GM18870 (cell line): Measurements from ENCODE around the gene SLC35G1.

ENCODE experiments used
- ATAC-seq: cut with Tn5 transposase; IDR thresholded peaks from one replicate; pipeline ENCODE4 v1.9.1; 2021; ENCODE audit warnings: moderate library complexity; ENCODE audit not compliant: unreplicated experiment

Gene SLC35G1, protein sequence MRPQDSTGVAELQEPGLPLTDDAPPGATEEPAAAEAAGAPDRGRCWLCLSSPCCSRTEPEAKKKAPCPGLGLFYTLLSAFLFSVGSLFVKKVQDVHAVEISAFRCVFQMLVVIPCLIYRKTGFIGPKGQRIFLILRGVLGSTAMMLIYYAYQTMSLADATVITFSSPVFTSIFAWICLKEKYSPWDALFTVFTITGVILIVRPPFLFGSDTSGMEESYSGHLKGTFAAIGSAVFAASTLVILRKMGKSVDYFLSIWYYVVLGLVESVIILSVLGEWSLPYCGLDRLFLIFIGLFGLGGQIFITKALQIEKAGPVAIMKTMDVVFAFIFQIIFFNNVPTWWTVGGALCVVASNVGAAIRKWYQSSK

DNA sequence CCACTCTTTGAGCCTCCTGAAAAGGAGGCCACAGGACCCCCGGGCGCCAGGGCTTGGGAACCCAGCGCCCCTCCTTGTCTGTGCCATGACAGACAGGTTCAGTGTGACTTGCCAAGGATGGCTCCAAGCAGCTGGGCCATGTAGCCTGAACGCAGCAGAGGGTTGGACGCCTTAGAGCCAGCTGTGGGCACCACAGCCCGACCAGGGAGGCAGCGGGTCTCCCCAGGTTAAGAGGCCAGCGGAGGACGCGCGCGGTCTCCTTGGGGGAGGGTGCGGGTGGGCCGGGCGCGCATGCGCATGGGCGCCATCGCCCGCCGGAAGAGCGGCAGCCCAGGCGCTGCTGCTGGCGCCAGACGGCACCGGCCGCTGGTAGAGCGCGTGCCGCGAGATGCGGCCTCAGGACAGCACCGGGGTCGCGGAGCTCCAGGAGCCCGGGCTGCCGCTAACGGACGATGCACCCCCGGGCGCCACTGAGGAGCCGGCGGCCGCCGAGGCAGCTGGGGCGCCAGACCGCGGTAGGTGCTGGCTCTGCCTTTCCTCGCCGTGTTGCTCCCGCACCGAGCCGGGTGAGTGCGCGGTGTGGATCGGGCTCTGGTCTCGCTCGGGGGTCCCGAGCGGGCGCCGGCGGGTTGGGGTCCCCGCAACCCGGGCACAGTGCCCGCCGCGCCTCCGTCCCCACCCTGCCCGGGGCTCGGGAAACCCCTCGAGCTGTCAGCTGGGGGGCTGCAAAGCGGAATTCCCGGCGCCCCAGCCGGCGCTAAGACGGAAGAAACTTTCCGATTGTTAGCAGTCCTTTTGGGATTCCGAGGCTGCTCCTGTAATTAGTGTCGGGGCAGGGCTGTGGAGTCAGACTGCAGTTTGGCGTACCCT is at the start of gene SLC35G1:
Gene SLC35G1 (plus strand): TSS at position 333 of the 870 bp plus-strand sequence. CDS start 56 bp downstream, at position 389.
- peak; percentile 77 for ATAC-seq

DNA sequence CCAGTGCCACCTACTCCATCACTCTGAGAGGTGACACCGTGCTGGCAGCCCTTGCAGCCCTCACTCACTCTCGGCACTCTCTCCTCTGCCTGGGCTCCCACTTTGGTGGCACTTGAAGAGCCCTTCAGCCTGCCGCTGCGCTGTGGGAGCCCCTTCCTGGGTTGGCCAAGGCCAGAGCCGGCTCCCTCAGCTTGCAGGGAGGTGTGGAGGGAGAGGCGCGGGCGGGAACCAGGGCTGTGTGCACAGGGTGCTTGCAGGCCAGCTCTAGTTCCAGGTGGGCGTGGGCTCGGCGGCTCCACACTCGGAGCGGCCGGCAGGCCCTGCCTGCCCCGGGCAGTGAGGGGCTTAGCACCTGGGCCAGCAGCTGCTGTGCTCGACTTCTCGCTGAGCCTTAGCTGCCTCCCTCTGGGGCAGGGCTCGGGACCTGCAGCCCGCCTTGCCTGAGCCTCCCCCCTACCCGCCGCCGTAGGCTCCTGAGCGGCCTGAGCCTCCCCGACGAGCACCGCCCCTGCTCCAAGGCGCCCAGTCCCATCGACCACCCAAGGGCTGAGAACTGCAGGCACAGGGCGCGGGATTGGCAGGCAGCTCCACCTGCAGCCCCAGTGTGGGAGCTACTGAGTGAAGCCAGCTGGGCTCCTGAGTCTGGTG is 48.7 kb upstream of the SLC35G1 start:
- ATAC-seq: no peak

GRCh38 chr10:93849593-93849992 is 44.2 kb upstream of the SLC35G1 start:
- ATAC-seq: no peak

GRCh38 chr10:93850031-93851015 is 43.5 kb upstream of the SLC35G1 start:
- no peak for ATAC-seq

- no peak for ATAC-seq
Measured at GRCh38 chr10:93851169-93851568, 42.6 kb upstream of the SLC35G1 start.

DNA sequence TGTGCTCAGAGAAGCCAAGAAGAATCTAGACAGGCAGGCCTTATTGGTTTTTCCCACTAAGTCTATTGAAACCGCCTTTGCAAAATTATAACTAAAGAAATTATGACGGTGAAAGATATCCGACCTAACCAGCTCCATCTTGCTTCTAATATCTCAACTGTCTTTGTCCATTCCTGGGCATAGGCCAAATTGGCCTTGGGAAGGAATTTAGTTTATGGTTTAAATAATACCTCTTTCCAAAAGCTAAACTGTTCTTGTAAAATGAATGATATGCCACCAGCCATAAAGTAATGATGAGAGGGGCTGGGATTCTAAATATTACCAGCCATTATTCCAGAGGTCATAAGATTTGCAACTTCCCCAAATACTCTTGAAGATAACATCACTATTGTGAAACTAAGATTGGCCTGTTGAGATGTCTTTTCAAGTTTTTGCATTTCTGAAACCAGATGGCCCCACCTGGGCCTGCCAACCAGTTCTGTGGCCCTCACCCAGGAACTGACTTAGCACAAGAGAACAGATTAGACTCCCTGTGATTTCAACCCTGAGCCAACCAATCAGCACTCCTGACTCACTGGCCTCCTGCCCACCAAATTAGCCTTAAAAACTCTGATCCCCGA is 41.2 kb upstream of the SLC35G1 start:
- ATAC-seq: no peak

DNA sequence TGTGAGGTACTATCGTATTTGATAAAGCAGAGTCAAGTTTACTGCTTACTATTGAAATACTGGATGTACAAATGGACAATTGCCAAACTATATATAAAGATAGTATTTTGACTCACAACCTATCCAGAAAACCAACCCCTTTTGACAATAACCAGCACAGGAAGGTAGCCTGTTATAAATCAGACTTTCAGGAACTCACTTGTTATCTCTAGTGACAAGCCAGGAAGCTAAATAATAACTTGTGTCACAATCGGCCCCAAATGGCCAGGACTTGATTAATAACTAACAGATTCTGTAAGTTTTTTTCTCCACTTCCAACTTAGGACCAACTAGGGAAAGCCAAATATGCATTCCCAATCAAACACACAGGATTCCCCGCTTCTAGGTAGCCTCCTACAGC is 38.8 kb upstream of the SLC35G1 start:
- ATAC-seq: no peak

DNA sequence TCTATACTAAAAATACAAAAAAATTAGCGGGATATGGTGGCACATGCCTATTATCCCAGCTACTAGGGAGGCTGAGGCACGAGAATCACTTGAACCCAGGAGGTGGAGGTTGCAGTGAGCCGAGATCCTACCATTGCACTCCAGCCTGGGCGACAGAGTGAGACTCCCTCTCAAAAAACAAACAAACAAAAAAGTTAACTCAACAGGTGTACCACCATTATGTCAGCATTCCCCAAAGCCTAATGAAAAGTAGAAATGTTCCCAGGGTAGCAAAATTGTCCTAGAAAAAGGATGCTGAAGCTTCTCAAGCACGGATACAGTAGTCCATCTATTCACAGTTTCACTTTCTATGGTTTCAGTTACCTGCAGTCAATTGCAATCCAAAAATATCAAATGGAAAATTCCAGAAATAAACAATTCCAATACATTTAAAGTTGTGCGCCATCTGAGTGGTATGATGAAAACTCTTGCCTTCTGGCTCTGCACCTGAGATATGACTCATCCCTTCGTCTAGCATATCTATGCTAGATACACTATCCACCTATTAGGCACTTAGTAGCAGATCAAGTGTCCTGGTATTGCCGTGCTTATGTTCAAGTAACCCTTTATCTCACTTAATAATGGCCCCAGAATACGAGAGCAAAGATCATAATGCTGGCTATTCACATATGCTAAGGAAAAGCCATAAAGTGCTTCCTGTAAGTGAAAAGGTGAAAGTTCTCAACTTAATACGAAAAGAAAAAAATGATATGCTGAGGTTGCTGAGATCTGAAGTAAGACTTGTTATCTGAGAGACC is 37.2 kb upstream of the SLC35G1 start:
- no peak for ATAC-seq

GRCh38 chr10:93859049-93859655 is 34.6 kb upstream of the SLC35G1 start:
- ATAC-seq: no peak

DNA sequence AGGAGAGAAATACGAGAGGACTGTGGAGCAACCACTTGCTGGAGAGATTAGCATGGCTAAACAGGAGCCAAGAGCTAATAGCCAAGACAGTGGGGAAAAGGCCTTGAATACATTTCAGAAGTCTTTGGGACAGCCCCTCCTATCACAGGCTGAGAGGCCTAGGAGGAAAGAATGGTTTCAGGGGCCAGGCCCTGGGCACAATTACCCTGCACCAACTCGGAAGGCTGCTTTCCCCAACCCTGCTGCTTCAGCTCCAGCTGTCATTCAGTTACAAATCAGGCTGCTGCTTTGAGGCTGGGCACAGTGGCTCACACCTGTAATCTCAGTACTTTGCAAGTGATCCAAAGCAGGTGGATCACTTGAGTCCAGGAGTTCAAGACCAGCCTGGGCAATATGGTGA is 32.0 kb upstream of the SLC35G1 start:
- no peak for ATAC-seq

DNA sequence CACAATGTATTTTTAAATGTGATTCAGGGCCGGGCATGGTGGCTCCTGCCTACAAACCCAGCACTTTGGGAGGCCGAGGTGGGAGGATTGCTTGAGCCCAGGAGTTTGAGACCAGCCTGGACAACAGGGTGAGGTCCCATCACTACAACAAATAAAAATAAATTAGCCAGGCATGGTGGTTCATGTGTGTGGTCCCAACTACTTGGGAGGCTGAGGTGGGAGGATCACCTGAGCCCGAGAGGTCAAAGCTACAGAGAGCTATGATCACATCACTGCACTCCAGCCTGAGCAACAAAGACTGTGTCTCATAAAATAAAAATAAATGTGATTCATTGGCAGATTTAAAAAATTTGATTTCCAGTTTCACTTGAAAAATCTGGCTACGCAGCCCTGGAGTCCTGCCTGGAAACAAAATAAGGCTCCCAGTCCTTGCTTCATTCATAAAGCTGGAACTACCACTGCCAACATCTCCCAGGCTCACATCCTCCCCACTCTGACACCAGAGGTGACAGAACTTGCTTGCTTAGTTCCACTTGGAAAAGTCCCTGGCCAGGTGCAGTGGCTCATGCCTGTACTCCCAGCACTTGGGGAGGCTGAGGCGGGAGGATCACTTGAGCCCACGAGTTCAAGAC is 27.9 kb upstream of the SLC35G1 start:
- no peak for ATAC-seq

GRCh38 chr10:93867525-93867924 is 26.3 kb upstream of the SLC35G1 start:
- ATAC-seq: no peak

DNA sequence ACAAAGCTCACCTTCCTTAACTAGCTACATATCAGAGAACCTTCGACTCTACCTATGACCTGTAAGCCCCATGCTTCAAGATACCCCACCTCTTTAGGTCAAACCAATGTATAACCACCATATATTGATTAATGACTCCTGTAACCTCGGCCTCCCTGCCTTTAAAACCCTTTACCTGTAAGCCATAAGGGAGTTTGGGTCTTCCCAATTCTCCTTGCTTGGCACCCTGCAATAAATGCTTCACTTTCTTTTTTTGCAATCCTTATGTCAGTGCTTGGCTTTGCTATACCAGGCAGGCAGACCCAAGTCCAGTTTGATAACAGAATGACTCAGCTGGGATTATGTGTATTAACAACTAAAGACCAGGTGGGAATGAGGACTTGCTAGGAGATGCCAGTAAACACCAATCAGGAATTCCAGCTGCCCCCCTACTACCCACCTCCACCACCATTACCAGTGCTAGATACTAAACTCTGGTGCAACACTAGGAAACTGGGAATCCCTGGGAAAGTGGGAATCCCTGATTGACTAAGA is 22.0 kb upstream of the SLC35G1 start:
- no peak for ATAC-seq

GRCh38 chr10:93872375-93873158 is 21.2 kb upstream of the SLC35G1 start:
- no peak for ATAC-seq

DNA sequence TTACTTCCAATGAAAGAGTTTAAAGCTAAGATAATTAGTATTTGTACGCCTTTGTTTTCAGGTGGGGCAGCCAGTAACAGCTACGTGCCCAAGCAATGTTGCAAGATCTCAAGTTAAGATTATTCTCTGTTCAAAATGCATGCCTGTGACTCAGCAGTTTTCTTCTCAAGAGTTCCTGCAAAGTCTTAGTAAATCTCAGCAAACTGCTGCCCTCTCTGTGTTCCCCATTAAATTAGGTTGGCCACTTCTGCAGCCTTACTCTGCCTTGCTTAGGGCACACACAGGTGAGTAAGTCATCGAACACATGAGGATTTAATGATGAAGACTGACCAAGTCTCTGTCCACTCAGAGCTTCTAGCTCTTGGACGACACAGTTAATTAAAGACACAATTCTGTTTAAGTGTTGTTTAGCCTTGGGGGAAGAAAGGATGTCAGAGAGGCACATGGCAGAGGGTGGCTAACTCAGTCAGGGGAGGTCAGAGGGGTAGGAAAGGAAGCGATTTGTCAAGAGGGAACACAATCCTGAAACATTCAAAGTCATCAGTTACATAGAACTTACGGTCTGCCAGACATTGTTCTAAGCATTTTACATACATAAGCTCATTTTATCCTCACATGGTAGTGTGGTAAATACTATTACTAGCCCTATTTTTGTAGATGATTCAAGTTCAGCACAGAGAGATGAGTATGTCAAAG is 20.2 kb upstream of the SLC35G1 start:
- no peak for ATAC-seq

DNA sequence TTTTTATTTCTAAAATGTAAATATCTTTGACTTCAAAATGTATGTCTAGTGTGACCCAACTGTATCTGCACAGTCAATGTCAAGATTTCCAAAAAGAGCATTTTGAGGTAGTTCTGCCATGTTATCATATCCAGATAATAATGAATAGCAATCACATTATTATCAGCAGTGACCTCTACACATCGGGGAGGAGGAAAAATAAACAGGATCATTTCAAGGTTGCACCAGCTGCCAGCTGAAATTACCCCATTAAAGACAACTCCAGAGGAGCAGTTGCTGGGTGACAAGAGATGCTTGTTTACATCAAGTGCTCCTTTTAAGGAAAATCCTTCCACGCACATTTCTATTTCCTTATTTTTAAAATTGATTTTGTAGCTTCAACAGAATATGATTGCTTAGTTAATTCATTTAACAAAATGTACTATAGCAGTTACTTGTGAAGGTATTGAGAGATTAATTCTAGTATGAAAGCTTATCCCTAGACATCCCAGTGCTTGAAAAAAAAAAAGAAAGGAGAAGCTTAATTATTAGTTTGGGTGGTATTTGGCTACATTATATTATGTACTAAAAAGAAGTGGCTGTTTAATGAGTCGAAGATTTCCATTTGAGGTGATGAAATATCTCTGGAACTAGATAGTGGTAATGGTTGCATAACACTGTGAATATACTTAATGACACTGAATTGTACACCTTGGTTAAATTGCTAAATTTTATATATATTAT is 19.3 kb upstream of the SLC35G1 start:
- ATAC-seq: no peak
